ENCODE measurements around the gene MRPL55. TPM values are rescaled to one million over a fixed set of nuclear protein-coding genes. Genes with fewer than 3 reads are reported as not detected.

Gene MRPL55
- total and polyA plus RNA-seq, 2 of the 13 experiments (the other 11 are each of a cell fraction or from before 2014, with no cell fraction given), result 58.6 to 92.9 TPM

- TF ChIP-seq SRSF1 (optimal IDR thresholded peaks at IDR 0.05; ENCODE audit: low read depth, low read length) (no peak), GPBP1L1 (CRISPR knock-in tag; IDR thresholded peaks at IDR 0.05) (no peak), ZBTB34 (CRISPR knock-in tag; IDR thresholded peaks at IDR 0.05) (no peak), ZFP37 (CRISPR knock-in tag; IDR thresholded peaks at IDR 0.05; ENCODE audit: borderline replicate concordance) (no peak), PATZ1 (CRISPR knock-in tag; IDR thresholded peaks at IDR 0.05) (peak; percentile 77), KLF16 (CRISPR knock-in tag; IDR thresholded peaks at IDR 0.05) (peak in 1 of 2 experiments; percentile 81; a peak in 1 of 4 replicates), ZNF343 (CRISPR knock-in tag; IDR thresholded peaks at IDR 0.05) (0 out of 2 replicates have a peak, but pooled peaks have one; percentile 23), STAT5B (CRISPR knock-in tag; IDR thresholded peaks at IDR 0.05) (no peak), SNAI1 (CRISPR knock-in tag; IDR thresholded peaks at IDR 0.05; ENCODE audit: borderline replicate concordance) (no peak), MEIS1 (CRISPR knock-in tag; IDR thresholded peaks at IDR 0.05; ENCODE audit: borderline replicate concordance) (peak; percentile 98; the same call in 1 of the 2 replicates), ZNF580 (CRISPR knock-in tag; IDR thresholded peaks at IDR 0.05; ENCODE audit: borderline replicate concordance, low read depth) (peak; percentile 51; the same call in 1 of the 2 replicates), CERS6 (CRISPR knock-in tag; IDR thresholded peaks at IDR 0.05) (no peak), ZNF543 (CRISPR knock-in tag; IDR thresholded peaks at IDR 0.05) (peak; percentile 26; the same call in 1 of the 2 replicates), TSC22D2 (CRISPR knock-in tag; IDR thresholded peaks at IDR 0.05; ENCODE audit: borderline replicate concordance) (no peak), ZNF101 (CRISPR knock-in tag; IDR thresholded peaks at IDR 0.05; ENCODE audit: borderline replicate concordance, low read depth) (no peak), DMTF1 (CRISPR knock-in tag; IDR thresholded peaks at IDR 0.05) (no peak), ZNF737 (CRISPR knock-in tag; IDR thresholded peaks at IDR 0.05; ENCODE audit: borderline replicate concordance) (no peak), RORA (CRISPR knock-in tag; IDR thresholded peaks at IDR 0.05) (no peak), NKX3-1 (CRISPR knock-in tag; IDR thresholded peaks at IDR 0.05) (peak; percentile 53; the same call in 1 of the 2 replicates), WIZ (CRISPR knock-in tag; IDR thresholded peaks at IDR 0.05) (no peak)
Observed at GRCh38 chr1:228139931-228140723, 31.0 kb upstream of the MRPL55 start, which contains the start of gene GUK1 (continued).

Measured in HepG2 (cell line).